ENCODE results near the gene TSNAXIP1. TPM values are rescaled to one million over a fixed set of nuclear protein-coding genes. Genes with fewer than 3 reads are reported as not detected.

TSNAXIP1 gene
- total RNA-seq, 2 donors from 2014 or later: 1.6 TPM; not detected in 1

DNA sequence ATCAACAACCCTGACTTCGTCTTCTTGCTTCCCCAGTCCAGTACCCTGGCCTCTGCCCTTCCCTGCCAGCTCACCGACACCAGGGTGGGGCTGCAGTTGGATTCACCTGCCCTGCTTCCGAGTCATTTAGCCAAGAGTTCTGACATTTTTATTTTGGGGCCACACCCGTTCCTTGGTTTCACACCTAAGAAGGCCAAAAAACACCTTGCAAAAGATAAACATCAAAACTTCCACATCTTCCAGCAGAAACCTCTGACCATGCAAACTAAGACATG, 45.8 kb upstream of the TSNAXIP1 start:
- DNase-seq (no peak), ATAC-seq (no peak)
- intact Hi-C loops (cut with DNase I): no loop called here
- Histone ChIP-seq H3K36me3 (replicated peaks in 1 of 2; ENCODE audit: insufficient read depth in 1 of 2, low read depth in 2 of 2) (no peaks in the 10 kb centered on the region), H3K27ac (no peak overlapping the region), H3K4me3 (no peak overlapping the region), H3K9me3 (no peaks in the 10 kb centered on the region), H3K4me1 (no peaks in the 10 kb centered on the region), H3K27me3 (no peaks in the 10 kb centered on the region)
- 80 to 87% methylated on average over 4 of the region's 4 CpGs for WGBS, 2 donors
- TF ChIP-seq, protein P1, sequence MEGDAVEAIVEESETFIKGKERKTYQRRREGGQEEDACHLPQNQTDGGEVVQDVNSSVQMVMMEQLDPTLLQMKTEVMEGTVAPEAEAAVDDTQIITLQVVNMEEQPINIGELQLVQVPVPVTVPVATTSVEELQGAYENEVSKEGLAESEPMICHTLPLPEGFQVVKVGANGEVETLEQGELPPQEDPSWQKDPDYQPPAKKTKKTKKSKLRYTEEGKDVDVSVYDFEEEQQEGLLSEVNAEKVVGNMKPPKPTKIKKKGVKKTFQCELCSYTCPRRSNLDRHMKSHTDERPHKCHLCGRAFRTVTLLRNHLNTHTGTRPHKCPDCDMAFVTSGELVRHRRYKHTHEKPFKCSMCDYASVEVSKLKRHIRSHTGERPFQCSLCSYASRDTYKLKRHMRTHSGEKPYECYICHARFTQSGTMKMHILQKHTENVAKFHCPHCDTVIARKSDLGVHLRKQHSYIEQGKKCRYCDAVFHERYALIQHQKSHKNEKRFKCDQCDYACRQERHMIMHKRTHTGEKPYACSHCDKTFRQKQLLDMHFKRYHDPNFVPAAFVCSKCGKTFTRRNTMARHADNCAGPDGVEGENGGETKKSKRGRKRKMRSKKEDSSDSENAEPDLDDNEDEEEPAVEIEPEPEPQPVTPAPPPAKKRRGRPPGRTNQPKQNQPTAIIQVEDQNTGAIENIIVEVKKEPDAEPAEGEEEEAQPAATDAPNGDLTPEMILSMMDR (IDR thresholded peaks at IDR 0.05): no peak
- TF ChIP-seq POLR2A (IDR thresholded peaks at IDR 0.05): no peak

DNA sequence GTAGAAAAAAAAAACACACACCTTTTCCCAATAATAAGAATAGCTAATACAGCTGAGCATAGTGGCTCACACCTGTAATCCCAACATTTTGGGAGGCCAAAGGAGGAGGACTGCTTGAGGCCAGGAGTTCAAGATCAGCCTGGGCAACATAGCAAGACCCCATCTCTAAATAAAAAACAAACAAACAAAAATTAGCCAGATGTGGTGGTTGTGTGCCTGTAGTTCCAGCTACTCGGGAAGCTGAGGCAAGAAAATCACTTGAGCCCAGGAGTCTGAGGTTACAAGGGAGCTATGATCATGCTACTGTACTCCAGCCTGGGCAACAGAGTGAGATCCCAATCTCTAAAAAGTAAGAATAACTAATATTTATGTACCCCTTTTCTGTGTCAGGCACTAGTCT, 44.8 kb upstream of the TSNAXIP1 start:
- H3K27me3 ChIP-seq: no peaks in the 10 kb centered on the region
- H3K27ac ChIP-seq: no peak overlapping the region
- H3K4me3 ChIP-seq: no peak overlapping the region
- ATAC-seq (no peak), DNase-seq (no peak)
- 100% methylated on average over 1 of the region's 1 CpG for WGBS, 2 donors
- TF ChIP-seq, protein P1 (IDR thresholded peaks at IDR 0.05): no peak
- no peak for TF ChIP-seq POLR2A (IDR thresholded peaks at IDR 0.05)
- H3K9me3 ChIP-seq: no peaks in the 10 kb centered on the region
- H3K4me1 ChIP-seq: no peaks in the 10 kb centered on the region
- H3K36me3 ChIP-seq (replicated peaks in 1 of 2; ENCODE audit: insufficient read depth in 1 of 2, low read depth in 2 of 2): no peaks in the 10 kb centered on the region
- intact Hi-C loops (cut with DNase I): no loop called here

GRCh38 chr16:67762385-67762784, 44.3 kb upstream of the TSNAXIP1 start:
- Histone ChIP-seq H3K9me3 (no peaks in the 10 kb centered on the region), H3K4me1 (no peaks in the 10 kb centered on the region), H3K27me3 (no peaks in the 10 kb centered on the region), H3K27ac (no peak overlapping the region), H3K4me3 (no peak overlapping the region), H3K36me3 (replicated peaks in 1 of 2; ENCODE audit: insufficient read depth in 1 of 2, low read depth in 2 of 2) (no peaks in the 10 kb centered on the region)
- ATAC-seq: no peak
- WGBS, 2 donors: 80 to 98% methylated on average over 1 to 2 of the region's 2 CpGs
- intact Hi-C loops (cut with DNase I): no loop called here
- no peak for DNase-seq
- TF ChIP-seq POLR2A (IDR thresholded peaks at IDR 0.05): no peak
- TF ChIP-seq, protein P1 (IDR thresholded peaks at IDR 0.05): no peak

- Histone ChIP-seq H3K27ac (no peak overlapping the region), H3K4me1 (no peaks in the 10 kb centered on the region), H3K4me3 (no peak overlapping the region), H3K9me3 (no peaks in the 10 kb centered on the region), H3K27me3 (no peaks in the 10 kb centered on the region), H3K36me3 (replicated peaks in 1 of 2; ENCODE audit: insufficient read depth in 1 of 2, low read depth in 2 of 2) (no peaks in the 10 kb centered on the region)
- DNase-seq (no peak), ATAC-seq (no peak)
- intact Hi-C loops (cut with DNase I): no loop called here
- TF ChIP-seq, protein P1 (IDR thresholded peaks at IDR 0.05): no peak
- no peak for TF ChIP-seq POLR2A (IDR thresholded peaks at IDR 0.05)
- WGBS, 2 donors: 90 to 93% methylated on average over 5 of the region's 5 CpGs
Measured at GRCh38 chr16:67763066-67763465, 43.6 kb upstream of the TSNAXIP1 start.

DNA sequence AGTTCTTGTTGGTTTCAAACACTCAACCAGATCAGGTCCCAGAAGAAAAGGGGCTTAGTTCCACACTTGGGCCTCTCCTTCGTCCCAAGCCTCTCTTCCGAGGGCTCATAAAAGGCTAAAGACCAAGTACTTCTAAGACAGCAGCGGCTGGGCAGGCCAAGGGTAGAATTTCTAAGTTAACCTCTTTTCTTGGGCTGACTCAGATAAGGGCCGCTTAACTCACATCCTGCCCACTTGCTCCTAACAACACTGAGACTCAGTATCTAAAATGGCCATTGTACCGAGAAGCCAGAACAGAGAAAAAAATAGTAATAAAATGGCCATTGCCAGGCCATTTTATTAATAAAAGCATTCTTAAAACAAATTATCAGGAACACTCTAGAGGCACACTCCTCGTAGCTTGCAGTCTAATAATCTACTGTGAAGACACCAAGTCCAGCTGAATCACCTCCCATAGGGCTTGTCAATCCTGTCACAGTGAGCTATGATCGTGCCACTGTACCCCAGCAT, 42.5 kb upstream of the TSNAXIP1 start:
- Histone ChIP-seq H3K9me3 (no peaks in the 10 kb centered on the region), H3K4me1 (no peaks in the 10 kb centered on the region), H3K36me3 (replicated peaks in 1 of 2; ENCODE audit: insufficient read depth in 1 of 2, low read depth in 2 of 2) (no peaks in the 10 kb centered on the region), H3K27me3 (no peaks in the 10 kb centered on the region), H3K27ac (no peak overlapping the region), H3K4me3 (no peak overlapping the region)
- ATAC-seq (no peak), DNase-seq (no peak)
- WGBS, 2 donors: 88 to 97% methylated on average over 7 of the region's 7 CpGs
- no peak for TF ChIP-seq POLR2A (IDR thresholded peaks at IDR 0.05)
- TF ChIP-seq, protein P1 (IDR thresholded peaks at IDR 0.05): no peak
- intact Hi-C loops (cut with DNase I): no loop called here
